K562 (cell line): Measurements from ENCODE around the gene HOXB3. TPM values are rescaled to one million over a fixed set of nuclear protein-coding genes. Genes with fewer than 3 reads are reported as not detected.
A peak's percentile ranks its signal among the peaks of the same experiment; 100 is the strongest.

Experiments
- ATAC-seq: fragments of 200-7000 bp; cut with Tn5 transposase; 3 replicates; pipeline ENCODE4 v1.9.1; 2020; ENCODE audit warnings: moderate library complexity
- BruUV-seq: library from RNA; stranded (reverse); fragments of 400-500 nt; replicated peaks from 2 replicates; lab custom pipeline; 2021; lab: Mats Ljungman, UMichigan
- CTCF ChIA-PET: fragments of 300-600 bp; formaldehyde crosslinking; extraction: SDS; loops from one replicate; lab custom pipeline; 2021; ENCODE audit warnings: low intra/inter-chr PET ratio; lab: Yijun Ruan, JAX
- POLR2A ChIA-PET: fragments of 300-600, 350-650 bp; sonication (Branson Sonifier 250); formaldehyde crosslinking; extraction: SDS; loops from one replicate; lab custom pipeline; 2021; ENCODE audit warnings: antibody characterized with exemption, inconsistent platforms; lab: Yijun Ruan, JAX
- DNase-seq, 4 experiments: peaks; one replicate each; pipeline versions ENCODE4 v3.0.0 to v3.0.0-alpha.2; 2011 to 2018; ENCODE audit warnings: low spot score in 3 of 4, mixed read lengths in 3 of 4; ENCODE audit errors: extremely low read depth in 1 of 4
- FAIRE-seq: peaks from 2 replicates; lab custom pipeline; 2011; peaks lifted over from hg19 to GRCh38; lab: Jason Lieb, UNC
- H2AFZ ChIP-seq: 2 replicates; pipeline ENCODE4 v1.6.0; 2011; ENCODE audit warnings: low read depth, low read length, control low read depth, inconsistent platforms
- H3K27ac ChIP-seq: fragments of 200-600 bp; 3 replicates; pipeline ENCODE4 v1.8.0; 2011; ENCODE audit warnings: low read depth, mild to moderate bottlenecking, control low read depth, inconsistent platforms, low read length, moderate library complexity, mixed read lengths; ENCODE audit errors: extremely low read depth
- H3K27me3 ChIP-seq, 2 experiments: fragments of 300-600 bp in 1 of 2; 2 replicates in 1 of 2; 3 replicates in 1 of 2; pipeline versions ENCODE4 v1.6.0 to v1.8.0; 2011; ENCODE audit warnings: inconsistent platforms in 2 of 2, low read length in 2 of 2, mild to moderate bottlenecking in 1 of 2, mixed read lengths in 1 of 2, moderate library complexity in 1 of 2; ENCODE audit not compliant: control insufficient read depth in 2 of 2, insufficient read depth in 2 of 2
- H3K36me3 ChIP-seq: fragments of 300-600 bp; 3 replicates; pipeline ENCODE4 v1.8.0; 2011; ENCODE audit warnings: mild to moderate bottlenecking, low read length, inconsistent platforms; ENCODE audit not compliant: control insufficient read depth, insufficient read depth
- H3K4me1 ChIP-seq, 2 experiments: fragments of 200-600 bp in 1 of 2; replicated peaks in 1 of 2; 2 replicates in 1 of 2; 3 replicates in 1 of 2; pipeline versions ENCODE4 v1.5.1 to v1.8.0; 2011; ENCODE audit warnings: inconsistent platforms in 2 of 2, low read length in 2 of 2, mild to moderate bottlenecking in 1 of 2, mixed read lengths in 1 of 2, moderate library complexity in 1 of 2; ENCODE audit not compliant: control insufficient read depth in 2 of 2, insufficient read depth in 2 of 2
- H3K4me2 ChIP-seq: 2 replicates; pipeline ENCODE4 v1.6.1; 2011; ENCODE audit warnings: low read length, control low read depth, inconsistent platforms, mixed read lengths; ENCODE audit not compliant: insufficient read depth
- H3K4me3 ChIP-seq: fragments of 200-600 bp; sonication (generic), shearing (Covaris generic); 2 replicates; pipeline ENCODE4 v1.5.1; 2016; ENCODE audit warnings: control low read depth, inconsistent platforms
- H3K79me2 ChIP-seq: fragments of 200-600 bp; 3 replicates; pipeline ENCODE4 v1.8.0; 2011; ENCODE audit warnings: low read length, inconsistent platforms; ENCODE audit not compliant: control insufficient read depth, insufficient read depth
- H3K9ac ChIP-seq, 2 experiments: 2 replicates each; pipeline versions ENCODE4 v1.6.0 to v1.6.1; 2011; ENCODE audit warnings: low read depth in 2 of 2, low read length in 2 of 2, control low read depth in 1 of 2, inconsistent platforms in 1 of 2, mild to moderate bottlenecking in 1 of 2, mixed read lengths in 1 of 2; ENCODE audit not compliant: insufficient read depth in 1 of 2
- H3K9me1 ChIP-seq: one replicate; pipeline ENCODE4 v1.6.0; 2011; ENCODE audit warnings: inconsistent platforms, mild to moderate bottlenecking, low read length, moderate library complexity; ENCODE audit not compliant: control insufficient read depth, insufficient read depth
- H3K9me3 ChIP-seq: replicated peaks from 2 replicates; pipeline ENCODE4 v1.5.1; 2011; ENCODE audit warnings: low read depth, low read length, inconsistent platforms; ENCODE audit not compliant: control insufficient read depth, insufficient read depth
- H4K20me1 ChIP-seq: replicated peaks from 2 replicates; pipeline ENCODE4 v1.6.1; 2011; ENCODE audit warnings: low read length, inconsistent platforms, mixed read lengths; ENCODE audit not compliant: control insufficient read depth, insufficient read depth
- BACH1 ChIP-seq: fragments of 200-800 bp; sonication (Bioruptor generic); IDR thresholded peaks from 2 replicates; pipeline ENCODE4 v1.6.1; 2016; ENCODE audit warnings: missing genetic modification characterization, missing compliant biosample characterization
- GTF2E2 ChIP-seq: fragments of 200-800 bp; sonication (Bioruptor generic); IDR thresholded peaks from 2 replicates; pipeline ENCODE4 v1.6.1; 2016; ENCODE audit warnings: missing genetic modification characterization, missing compliant biosample characterization
- HNRNPL ChIP-seq: fragments of 200-400 bp; formaldehyde crosslinking; IDR thresholded peaks from 2 replicates; pipeline ENCODE4 v1.6.1; 2017; ENCODE audit warnings: low read depth, mild to moderate bottlenecking, low read length
- SUPT5H ChIP-seq: fragments of 450-650 bp; IDR thresholded peaks from 2 replicates; pipeline ENCODE4 v1.6.1; 2016
- TEAD1 ChIP-seq, 2 experiments: fragments of 450-650 bp in 1 of 2; sonication (generic) in 1 of 2; formaldehyde crosslinking; IDR thresholded peaks; 2 replicates each; pipeline versions ENCODE4 v1.4.0 to v1.8.0; 2020 to 2022; ENCODE audit warnings: mild to moderate bottlenecking in 2 of 2, missing genetic modification reagents in 1 of 2
- YY1 ChIP-seq, 3 experiments: IDR thresholded peaks; 2 replicates each; pipeline ENCODE4 v1.6.1; 2011; ENCODE audit warnings: low read length in 2 of 3, mild to moderate bottlenecking in 2 of 3, moderate library complexity in 2 of 3, borderline replicate concordance in 1 of 3, control low read depth in 1 of 3, low read depth in 1 of 3; ENCODE audit not compliant: insufficient read depth in 3 of 3, insufficient replicate concordance in 2 of 3, control insufficient read depth in 1 of 3, insufficient read length in 1 of 3; ENCODE audit errors: extremely low read depth in 1 of 3
- ZNF197 ChIP-seq: fragments of 200-800 bp; sonication (Bioruptor generic); IDR thresholded peaks from 2 replicates; pipeline ENCODE4 v1.6.1; 2016; ENCODE audit warnings: low read depth, missing genetic modification characterization, missing compliant biosample characterization
- ZNF766 ChIP-seq: fragments of 200-800 bp; sonication (Bioruptor generic); conservative IDR thresholded peaks from 2 replicates; pipeline ENCODE4 v1.6.1; 2016; ENCODE audit warnings: missing genetic modification characterization, missing compliant biosample characterization
- WGBS: fragments of 100-300 bp; shearing (Covaris generic); methylation state at CpG from one replicate; pipeline ENCODE4 v1.1.6; 2016; ENCODE audit warnings: low coverage, mixed read lengths; ENCODE audit not compliant: insufficient coverage; ENCODE audit errors: missing lambda C conversion rate; 5-methylcytosine and 5-hydroxymethylcytosine counted together
- in situ Hi-C: fragments of 300-500 bp; cut with MboI; formaldehyde crosslinking; loops from 4 replicates; pipeline ENCODE4 v1.15.0; 2018; ENCODE audit warnings: inconsistent platforms, mixed read lengths
- intact Hi-C: fragments of 100-400 bp; cut with micrococcal nuclease; formaldehyde crosslinking; loops from 2 replicates; pipeline ENCODE4 v1.14.2; 2022
- polyA plus RNA-seq, 8 experiments: library from polyadenylated mRNA; depleted of rRNA in 4 of 8; stranded (reverse) in 5 of 8; unstranded in 3 of 8; fragments of >200 nt; fragmentation: Nextera tagmentation in 2 of 8; fragmentation: Illumina TruSeq in 1 of 8; extraction: Ambion mirVana in 2 of 8; extraction: Trizol in 1 of 8; gene quantifications; 2 replicates each; pipeline versions ENCODE4 v1.2.1 to v1.2.3, GENCODE V29; 2011 to 2014; ENCODE audit warnings: inconsistent platforms in 1 of 8, missing spikeins in 1 of 8
- total RNA-seq, 7 experiments: library from RNA; depleted of rRNA in 6 of 7; stranded (reverse); fragments of >200 nt in 6 of 7; fragmentation: Illumina TruSeq in 2 of 7; extraction: Trizol in 2 of 7; gene quantifications; 2 replicates each; pipeline versions ENCODE4 v1.2.1 to v1.2.3, GENCODE V29; 2011 to 2021; ENCODE audit warnings: low replicate concordance in 1 of 7
- TF ChIP-seq, protein P1 (sequence below): sonication (generic); formaldehyde crosslinking; IDR thresholded peaks from 2 replicates; pipeline ENCODE4 v1.5.0; 2020; ENCODE audit warnings: missing genetic modification reagents
- TF ChIP-seq, protein P2 (sequence below): sonication (generic); formaldehyde crosslinking; IDR thresholded peaks from 2 replicates; pipeline ENCODE4 v1.8.0; 2023; ENCODE audit warnings: mild to moderate bottlenecking, missing genetic modification reagents
- TF ChIP-seq, protein P3 (sequence below): fragments of 450-650 bp; formaldehyde crosslinking; IDR thresholded peaks from 2 replicates; pipeline ENCODE4 v1.4.0; 2020; ENCODE audit warnings: mild to moderate bottlenecking

HOXB3 gene
- total and polyA plus RNA-seq, 9 of the 15 experiments (the other 6 are each of a cell fraction or from before 2014, with no cell fraction given), result 2.4 to 41.3 (median 20.2) TPM

DNA sequence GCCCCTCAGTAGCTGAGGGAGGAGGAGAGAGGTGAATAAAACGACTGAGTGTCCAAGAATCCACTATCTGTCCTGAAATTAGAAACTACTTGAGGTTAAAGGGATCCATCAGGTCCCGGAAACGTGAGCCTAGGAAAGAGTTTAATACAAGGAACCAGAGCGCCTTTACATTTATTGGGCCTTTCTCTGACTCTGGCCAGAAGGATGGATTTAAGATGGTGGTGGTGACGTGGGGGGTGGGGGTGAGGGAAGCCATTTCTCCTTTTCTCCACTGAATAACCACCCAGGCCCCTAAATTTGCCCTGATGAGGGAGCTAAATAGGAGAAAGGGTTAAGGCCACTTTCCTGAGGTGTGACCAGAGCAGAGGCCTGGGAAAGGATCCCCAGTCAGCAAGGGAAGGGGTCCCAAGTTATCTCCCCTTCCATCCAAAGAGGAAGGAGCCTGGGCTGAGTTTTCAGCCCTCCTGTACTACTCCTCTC, 37.1 kb upstream of the HOXB3 start:
- Histone ChIP-seq H3K4me1 (peaks cover 39 to 61% of the 10 kb centered on the region in 2 experiments), H3K9me3 (no peaks in the 10 kb centered on the region), H3K9ac (peak overlapping the region; percentile 91 to 95; a peak in 3 of 4 replicates), H3K4me3 (peak overlapping the region; percentile 97), H3K36me3 (peaks cover 26% of the 10 kb centered on the region), H3K27me3 (no peaks in the 10 kb centered on the region), H4K20me1 (peaks cover 26% of the 10 kb centered on the region), H3K79me2 (peaks cover 88% of the 10 kb centered on the region), H3K4me2 (peak overlapping the region; percentile 99), H3K9me1 (no peaks in the 10 kb centered on the region), H2AFZ (peak overlapping the region; percentile 73; the same call in 1 of the 2 replicates), H3K27ac (peak overlapping the region; percentile 97)
- FAIRE-seq, result no peak
- peak; percentile 0 for ATAC-seq
- BruUV-seq, result no TSS peak
- CTCF ChIA-PET, result no interaction called here
- intact Hi-C loops (loop anchor here (2.0 to 5.0 kb wide), 2 partner anchors 80 to 370 kb away; partner anchors contain the start of gene IGF2BP1), in situ Hi-C loops (loop anchor here (10.0 kb wide), 1 partner anchor 592 kb away; the partner anchor contains the start of gene COPZ2)
- peak in 1 of 4 experiments; percentile 53 for DNase-seq
- POLR2A ChIA-PET, result interaction anchor here (0.6 to 4.0 kb wide), 5 partner anchors 9 to 610 kb away, joined by 3 to 43 read pairs (median 5); no protein-coding TSS in a partner anchor
- WGBS, result 13% methylated on average over 4 of the region's 5 CpGs
- peak; percentile 31; the same call in 1 of the 2 replicates for TF ChIP-seq BACH1 (tag)
- 0 out of 2 replicates have a peak, but pooled peaks have one; percentile 18 for TF ChIP-seq SUPT5H
- TF ChIP-seq, protein P1, sequence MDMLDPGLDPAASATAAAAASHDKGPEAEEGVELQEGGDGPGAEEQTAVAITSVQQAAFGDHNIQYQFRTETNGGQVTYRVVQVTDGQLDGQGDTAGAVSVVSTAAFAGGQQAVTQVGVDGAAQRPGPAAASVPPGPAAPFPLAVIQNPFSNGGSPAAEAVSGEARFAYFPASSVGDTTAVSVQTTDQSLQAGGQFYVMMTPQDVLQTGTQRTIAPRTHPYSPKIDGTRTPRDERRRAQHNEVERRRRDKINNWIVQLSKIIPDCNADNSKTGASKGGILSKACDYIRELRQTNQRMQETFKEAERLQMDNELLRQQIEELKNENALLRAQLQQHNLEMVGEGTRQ, result no peak
- TF ChIP-seq HNRNPL, result no peak
- TF ChIP-seq, protein P2, sequence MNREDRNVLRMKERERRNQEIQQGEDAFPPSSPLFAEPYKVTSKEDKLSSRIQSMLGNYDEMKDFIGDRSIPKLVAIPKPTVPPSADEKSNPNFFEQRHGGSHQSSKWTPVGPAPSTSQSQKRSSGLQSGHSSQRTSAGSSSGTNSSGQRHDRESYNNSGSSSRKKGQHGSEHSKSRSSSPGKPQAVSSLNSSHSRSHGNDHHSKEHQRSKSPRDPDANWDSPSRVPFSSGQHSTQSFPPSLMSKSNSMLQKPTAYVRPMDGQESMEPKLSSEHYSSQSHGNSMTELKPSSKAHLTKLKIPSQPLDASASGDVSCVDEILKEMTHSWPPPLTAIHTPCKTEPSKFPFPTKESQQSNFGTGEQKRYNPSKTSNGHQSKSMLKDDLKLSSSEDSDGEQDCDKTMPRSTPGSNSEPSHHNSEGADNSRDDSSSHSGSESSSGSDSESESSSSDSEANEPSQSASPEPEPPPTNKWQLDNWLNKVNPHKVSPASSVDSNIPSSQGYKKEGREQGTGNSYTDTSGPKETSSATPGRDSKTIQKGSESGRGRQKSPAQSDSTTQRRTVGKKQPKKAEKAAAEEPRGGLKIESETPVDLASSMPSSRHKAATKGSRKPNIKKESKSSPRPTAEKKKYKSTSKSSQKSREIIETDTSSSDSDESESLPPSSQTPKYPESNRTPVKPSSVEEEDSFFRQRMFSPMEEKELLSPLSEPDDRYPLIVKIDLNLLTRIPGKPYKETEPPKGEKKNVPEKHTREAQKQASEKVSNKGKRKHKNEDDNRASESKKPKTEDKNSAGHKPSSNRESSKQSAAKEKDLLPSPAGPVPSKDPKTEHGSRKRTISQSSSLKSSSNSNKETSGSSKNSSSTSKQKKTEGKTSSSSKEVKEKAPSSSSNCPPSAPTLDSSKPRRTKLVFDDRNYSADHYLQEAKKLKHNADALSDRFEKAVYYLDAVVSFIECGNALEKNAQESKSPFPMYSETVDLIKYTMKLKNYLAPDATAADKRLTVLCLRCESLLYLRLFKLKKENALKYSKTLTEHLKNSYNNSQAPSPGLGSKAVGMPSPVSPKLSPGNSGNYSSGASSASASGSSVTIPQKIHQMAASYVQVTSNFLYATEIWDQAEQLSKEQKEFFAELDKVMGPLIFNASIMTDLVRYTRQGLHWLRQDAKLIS (CRISPR knock-in tag), result no peak
- TF ChIP-seq TEAD1 (CRISPR knock-in tag; IDR thresholded peaks at IDR 0.05), result 0 out of 4 replicates have a peak, but pooled peaks of 1 of the 2 experiments have one; percentile 23
- TF ChIP-seq YY1 (IDR thresholded peaks at IDR 0.05; ENCODE audit: borderline replicate concordance in 1 of 3, control insufficient read depth in 1 of 3, extremely low read depth in 1 of 3, insufficient read depth in 3 of 3, insufficient read length in 1 of 3, insufficient replicate concordance in 2 of 3, low read depth in 1 of 3, low read length in 2 of 3), result peak in 2 of 3 experiments; percentile 25 to 88
- TF ChIP-seq, protein P3, sequence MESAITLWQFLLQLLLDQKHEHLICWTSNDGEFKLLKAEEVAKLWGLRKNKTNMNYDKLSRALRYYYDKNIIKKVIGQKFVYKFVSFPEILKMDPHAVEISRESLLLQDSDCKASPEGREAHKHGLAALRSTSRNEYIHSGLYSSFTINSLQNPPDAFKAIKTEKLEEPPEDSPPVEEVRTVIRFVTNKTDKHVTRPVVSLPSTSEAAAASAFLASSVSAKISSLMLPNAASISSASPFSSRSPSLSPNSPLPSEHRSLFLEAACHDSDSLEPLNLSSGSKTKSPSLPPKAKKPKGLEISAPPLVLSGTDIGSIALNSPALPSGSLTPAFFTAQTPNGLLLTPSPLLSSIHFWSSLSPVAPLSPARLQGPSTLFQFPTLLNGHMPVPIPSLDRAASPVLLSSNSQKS (CRISPR knock-in tag), result no peak
- peak; percentile 19; the same call in 1 of the 2 replicates for TF ChIP-seq GTF2E2
- TF ChIP-seq ZNF197 (CRISPR knock-in tag), result 0 out of 2 replicates have a peak, but pooled peaks have one; percentile 64
- 0 out of 2 replicates have a peak, but pooled peaks have one; percentile 1 for TF ChIP-seq ZNF766
